Stimulated activated naive B cell treated with anti-CD40 and anti-IgM and Interleukin-4, amounts not matched to agents 10 μg/mL and 1 μg/mL and 100 μg/mL, for 72 hours (primary cell): Measurements from ENCODE around the gene PRPF18.

Experiments
- ATAC-seq, 2 donors: fragments of 150-1000 bp; cut with Tn5 transposase; replicated peaks; 2 replicates each; pipeline ENCODE4 v1.10.0; 2021; ENCODE audit warnings: moderate library complexity in 1 of 2
- DNase-seq: peaks from one replicate; pipeline ENCODE4 v3.0.0; 2021
- H3K27ac Mint-ChIP-seq: one replicate; pipeline ENCODE4 v1.8.0; 2022; ENCODE audit warnings: mild to moderate bottlenecking, mixed read lengths
- H3K27me3 Mint-ChIP-seq, 2 donors: one replicate each; pipeline ENCODE4 v1.8.0; 2022; ENCODE audit warnings: mixed read lengths in 2 of 2
- H3K36me3 Mint-ChIP-seq, 2 donors: one replicate each; pipeline ENCODE4 v1.8.0; 2022; ENCODE audit warnings: mixed read lengths in 2 of 2, mild to moderate bottlenecking in 1 of 2
- H3K4me1 Mint-ChIP-seq, 2 donors: one replicate each; pipeline ENCODE4 v1.8.0; 2022; ENCODE audit warnings: mixed read lengths in 2 of 2, mild to moderate bottlenecking in 1 of 2
- H3K4me3 Mint-ChIP-seq, 2 donors: one replicate each; pipeline ENCODE4 v1.8.0; 2022; ENCODE audit warnings: mild to moderate bottlenecking in 2 of 2, mixed read lengths in 2 of 2, moderate library complexity in 1 of 2
- H3K9me3 Mint-ChIP-seq, 2 donors: one replicate each; pipeline ENCODE4 v1.8.0; 2022; ENCODE audit warnings: mixed read lengths in 2 of 2, mild to moderate bottlenecking in 1 of 2

PRPF18 gene

GRCh38 chr10:13678101-13678843, 91.5 kb downstream of the PRPF18 start:
- Mint-ChIP-seq H3K4me3 (no peak overlapping the region), H3K9me3 (no peaks in the 10 kb centered on the region), H3K4me1 (no peaks in the 10 kb centered on the region), H3K36me3 (no peaks in the 10 kb centered on the region), H3K27me3 (peaks cover 12 to 17% of the 10 kb centered on the region in 2 donors), H3K27ac (no peak overlapping the region)
- ATAC-seq (no peak), DNase-seq (no peak)
